HT1080 (cell line): ENCODE data around the gene DCST1. TPM values are rescaled to one million over a fixed set of nuclear protein-coding genes. Genes with fewer than 3 reads are reported as not detected.

Experiments
- DNase-seq: peaks from one replicate; pipeline ENCODE4 v3.0.0-alpha.2; 2015; ENCODE audit warnings: low read depth
- total RNA-seq: library from RNA; depleted of rRNA; stranded (reverse); fragments of >200 nt; shearing (Covaris generic); gene quantifications from 2 replicates; pipeline ENCODE4 v1.2.3, GENCODE V29; 2014

The DCST1 gene
- total RNA-seq, 1 experiment from 2014 or later: not detected

- DNase-seq: no peak
These were observed 3.3 kb upstream of the DCST1 start for GRCh38 chr1:155030243-155030795.

GRCh38 chr1:155030899-155031298 is 2.7 kb upstream of the DCST1 start:
- DNase-seq: no peak

- no peak for DNase-seq
These were observed 738 bp upstream of the DCST1 start for GRCh38 chr1:155032886-155033285.

GRCh38 chr1:155034318-155035208 is 939 bp downstream of the DCST1 start:
- DNase-seq: no peak

GRCh38 chr1:155035936-155036335 is 2.3 kb downstream of the DCST1 start:
- no peak for DNase-seq

GRCh38 chr1:155037043-155037442 is 3.4 kb downstream of the DCST1 start:
- no peak for DNase-seq

- DNase-seq: no peak
These were observed 4.3 kb downstream of the DCST1 start for GRCh38 chr1:155037851-155038441.

- peak; percentile 56 for DNase-seq
These were observed 5.1 kb downstream of the DCST1 start for GRCh38 chr1:155038602-155039307.

- no peak for DNase-seq
These were observed 5.7 kb downstream of the DCST1 start for GRCh38 chr1:155039308-155039669.

- no peak for DNase-seq
These were observed 6.9 kb downstream of the DCST1 start for GRCh38 chr1:155040358-155041093.

- no peak for DNase-seq
These were observed 9.2 kb downstream of the DCST1 start for GRCh38 chr1:155042789-155043188.

GRCh38 chr1:155043301-155043702 is 9.7 kb downstream of the DCST1 start:
- DNase-seq: no peak

- no peak for DNase-seq
These were observed 10.2 kb downstream of the DCST1 start for GRCh38 chr1:155043793-155044192.

GRCh38 chr1:155044365-155044764 is 10.7 kb downstream of the DCST1 start:
- no peak for DNase-seq

GRCh38 chr1:155044812-155045657 is 11.4 kb downstream of the DCST1 start:
- DNase-seq: peak; percentile 77

- DNase-seq: no peak
These were observed 15.1 kb downstream of the DCST1 start for GRCh38 chr1:155048449-155049334.

GRCh38 chr1:155049651-155050559 is 16.3 kb downstream of the DCST1 start:
- no peak for DNase-seq
